Stimulated activated CD8-positive, alpha-beta memory T cell treated with anti-CD3 and anti-CD28 coated beads, Interleukin-15, amount 100 ng/mL, for 4 hours (primary cell): Measurements from ENCODE around the gene OR51D1.

Experiments used
- DNase-seq, 2 donors: peaks; one replicate each; pipeline ENCODE4 v3.0.0-alpha.2; 2020; ENCODE audit warnings: low read depth in 2 of 2

Gene OR51D1

DNA sequence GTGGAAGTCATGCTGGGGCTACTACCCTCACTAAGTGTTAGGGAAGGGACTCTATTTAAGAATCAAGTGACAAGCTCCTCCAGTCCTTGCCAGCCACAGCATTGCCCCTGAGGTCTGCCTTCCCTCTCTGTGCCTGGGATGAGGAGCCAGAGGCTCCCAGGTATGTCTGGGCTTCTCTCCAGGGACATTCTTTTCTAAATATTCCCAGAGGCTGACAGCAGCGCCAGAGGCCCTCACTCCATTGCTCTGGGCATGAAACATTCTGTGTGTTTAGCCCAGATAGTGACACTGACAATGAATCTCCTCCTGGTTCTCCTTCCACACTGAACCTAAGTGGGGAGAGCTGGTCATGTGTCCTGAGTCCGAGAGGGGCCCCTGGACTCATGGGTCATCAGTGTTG, 8.7 kb downstream of the OR51D1 start:
- DNase-seq, result no peak

DNA sequence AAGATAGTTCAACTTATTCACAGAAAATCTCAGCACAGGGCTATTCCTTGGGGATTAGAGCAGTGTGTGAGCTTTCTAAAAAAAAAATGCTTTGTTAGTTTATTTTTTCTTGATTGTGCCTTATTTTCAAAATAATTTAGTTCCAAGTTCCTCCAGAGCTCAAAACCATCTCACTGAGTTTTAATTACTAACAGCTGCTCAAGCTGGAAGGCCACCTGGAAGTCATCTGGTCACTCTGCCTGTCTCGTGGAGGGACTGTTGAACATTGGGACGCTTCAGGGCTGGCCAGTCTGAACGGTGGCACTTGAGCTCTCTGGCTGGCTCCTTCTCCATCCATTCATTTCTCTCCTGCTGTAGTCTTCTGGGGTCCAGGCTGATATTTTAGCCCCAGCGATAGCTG, 10.5 kb downstream of the OR51D1 start:
- DNase-seq, result no peak

DNA sequence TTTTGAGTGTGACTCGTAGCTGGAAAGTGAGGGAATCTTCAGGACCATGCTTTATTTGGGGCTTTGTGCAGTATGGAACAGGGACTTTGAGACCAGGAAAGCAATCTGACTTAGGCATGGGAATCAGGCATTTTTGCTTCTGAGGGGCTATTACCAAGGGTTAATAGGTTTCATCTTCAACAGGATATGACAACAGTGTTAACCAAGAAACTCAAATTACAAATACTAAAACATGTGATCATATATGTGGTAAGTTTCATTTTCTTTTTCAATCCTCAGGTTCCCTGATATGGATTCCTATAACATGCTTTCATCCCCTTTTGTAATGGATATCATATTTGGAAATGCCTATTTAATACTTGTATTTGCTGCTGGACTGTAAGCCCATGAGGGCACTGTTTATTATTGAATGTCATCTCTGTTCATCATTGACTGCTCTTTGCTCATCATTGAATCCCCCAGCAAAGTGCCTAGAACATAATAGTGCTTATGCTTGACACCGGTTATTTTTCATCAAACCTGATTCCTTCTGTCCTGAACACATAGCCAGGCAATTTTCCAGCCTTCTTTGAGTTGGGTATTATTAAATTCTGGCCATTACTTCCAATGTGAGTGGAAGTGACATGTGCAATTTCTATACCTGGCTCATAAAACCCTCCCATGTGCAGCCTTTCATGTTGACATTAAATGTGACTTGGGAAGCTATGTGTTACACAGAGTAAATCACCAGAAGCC, 17.5 kb downstream of the OR51D1 start:
- DNase-seq, result no peak

DNA sequence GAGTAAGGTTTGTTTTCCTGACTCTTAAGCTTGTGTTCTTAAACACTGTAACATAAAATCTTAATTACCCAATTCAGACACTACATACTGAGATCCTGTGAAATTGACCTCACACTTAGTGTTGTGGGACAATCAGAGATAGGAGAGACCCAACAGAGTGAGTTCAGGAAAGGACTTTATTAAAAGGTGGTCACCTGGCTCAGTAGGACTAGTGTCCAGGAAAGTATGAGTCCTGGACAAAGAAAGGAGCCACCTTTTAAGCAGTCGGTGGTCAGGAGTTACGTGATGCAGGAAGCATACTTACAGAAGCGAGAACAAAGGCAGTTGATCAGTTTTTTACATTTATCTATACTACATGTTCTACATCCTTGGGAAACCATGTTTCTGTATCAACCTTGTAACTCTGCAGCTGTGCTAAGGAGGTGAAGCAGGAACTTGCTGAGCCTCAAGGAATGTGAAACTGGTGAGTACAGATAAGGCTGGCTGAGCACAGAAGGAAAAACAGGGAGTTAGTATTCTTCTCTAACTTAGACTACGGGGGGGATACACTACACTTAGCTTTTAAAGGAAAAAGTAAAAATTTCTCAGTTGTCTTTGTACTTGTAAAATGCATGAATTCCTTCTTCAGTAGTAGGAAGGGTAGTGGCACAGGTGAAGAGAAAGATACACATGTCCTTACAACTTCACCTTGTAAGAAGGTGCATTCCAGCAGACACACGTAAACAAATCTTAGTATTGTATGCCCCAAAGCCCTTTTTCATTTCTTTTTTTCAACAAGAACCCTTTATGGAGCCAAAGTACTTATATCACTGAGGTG, 21.6 kb downstream of the OR51D1 start:
- DNase-seq, result no peak

DNA sequence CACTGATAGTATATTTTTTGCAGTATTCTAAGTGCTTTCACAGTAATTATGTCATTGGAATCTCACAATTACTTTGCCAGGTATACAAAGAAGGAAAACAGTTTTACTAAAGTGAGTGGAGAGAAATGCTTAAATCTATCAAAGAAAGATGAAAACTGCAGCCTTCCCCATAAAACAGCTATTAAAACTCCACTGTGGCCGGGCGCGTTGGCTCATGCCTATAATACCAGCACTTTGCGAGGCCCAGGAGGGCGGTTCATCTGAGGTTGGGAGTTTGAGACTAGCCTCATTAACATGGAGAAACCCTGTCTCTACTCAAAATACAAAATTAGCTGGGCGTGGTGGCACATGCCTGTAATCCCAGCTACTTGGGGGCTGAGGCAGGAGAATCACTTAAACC, 25.6 kb downstream of the OR51D1 start:
- DNase-seq, result no peak

DNA sequence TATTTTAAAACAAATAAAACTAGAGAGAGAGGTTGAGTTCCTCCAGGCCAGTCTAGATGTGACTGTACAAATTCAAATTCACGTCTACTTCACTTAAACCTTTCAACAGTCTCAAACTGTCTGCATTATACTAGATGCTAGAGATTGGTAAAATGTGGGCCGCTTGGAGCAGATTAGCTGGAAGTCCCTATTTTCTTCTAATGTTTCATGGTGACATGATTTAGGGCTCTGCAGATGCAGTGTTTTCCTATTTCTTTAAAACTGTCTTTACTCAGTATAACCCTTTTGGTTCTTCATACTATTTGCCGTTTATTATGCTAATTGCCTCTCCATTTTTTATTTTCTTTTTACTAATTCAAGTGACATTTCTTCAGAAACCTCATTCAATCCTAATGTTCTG, 26.9 kb downstream of the OR51D1 start:
- no peak for DNase-seq

DNA sequence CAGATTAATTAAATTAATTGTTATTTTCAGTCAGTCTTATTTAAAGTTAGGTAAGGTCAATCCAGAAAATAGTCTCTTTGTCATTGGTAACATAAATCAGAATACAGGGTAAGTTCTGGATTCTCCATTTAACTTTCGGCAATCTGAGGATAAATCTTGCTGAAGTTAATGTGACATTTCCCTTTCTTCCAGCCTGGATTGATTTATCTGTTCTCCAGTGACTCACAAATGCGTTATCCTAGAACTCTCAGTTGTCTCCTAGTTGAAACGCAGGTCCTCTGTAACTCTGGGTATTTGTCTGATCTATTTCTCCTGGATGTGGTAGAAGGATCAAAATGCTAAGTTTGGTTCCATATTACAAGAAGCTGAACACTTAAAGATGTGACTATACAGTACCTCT, 27.5 kb downstream of the OR51D1 start:
- DNase-seq, result no peak

DNA sequence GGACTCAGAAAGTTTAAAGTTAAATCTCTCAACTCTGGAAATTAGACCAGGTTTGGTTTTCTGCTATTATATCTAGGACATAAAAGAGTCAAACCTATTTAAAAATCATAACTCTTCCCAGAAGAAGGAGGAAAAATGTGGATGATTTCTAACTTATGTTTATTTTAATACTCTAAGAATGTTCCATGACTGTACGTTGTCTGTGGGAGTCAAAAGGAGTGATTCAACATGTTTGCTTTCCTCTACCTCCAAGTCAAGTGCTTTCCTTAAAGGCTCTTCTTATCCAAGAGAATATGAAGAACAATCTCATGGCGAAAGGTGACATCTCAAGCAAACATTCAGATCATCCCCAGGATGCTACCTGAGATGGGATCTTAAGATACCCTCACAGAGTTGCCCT, 28.1 kb downstream of the OR51D1 start:
- no peak for DNase-seq

DNA sequence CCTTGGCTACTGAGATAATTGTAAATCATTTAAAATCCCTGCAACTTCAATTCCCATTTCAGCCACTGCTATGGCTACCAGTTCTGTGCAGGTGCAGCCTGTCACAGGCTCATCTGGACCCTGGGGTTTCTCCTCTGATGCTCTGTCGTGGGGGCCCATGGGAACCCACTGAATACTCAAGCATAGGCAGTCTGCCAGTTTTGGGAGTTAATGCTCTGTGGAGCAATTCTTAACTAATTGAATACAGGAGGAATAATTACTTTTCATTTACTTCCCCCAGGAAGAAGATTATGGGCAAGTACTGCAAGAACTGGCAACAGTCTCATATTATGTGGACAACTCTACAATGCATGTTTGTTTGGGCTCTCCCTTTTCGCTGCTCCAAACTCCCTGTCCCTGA, 34.5 kb downstream of the OR51D1 start:
- no peak for DNase-seq

DNA sequence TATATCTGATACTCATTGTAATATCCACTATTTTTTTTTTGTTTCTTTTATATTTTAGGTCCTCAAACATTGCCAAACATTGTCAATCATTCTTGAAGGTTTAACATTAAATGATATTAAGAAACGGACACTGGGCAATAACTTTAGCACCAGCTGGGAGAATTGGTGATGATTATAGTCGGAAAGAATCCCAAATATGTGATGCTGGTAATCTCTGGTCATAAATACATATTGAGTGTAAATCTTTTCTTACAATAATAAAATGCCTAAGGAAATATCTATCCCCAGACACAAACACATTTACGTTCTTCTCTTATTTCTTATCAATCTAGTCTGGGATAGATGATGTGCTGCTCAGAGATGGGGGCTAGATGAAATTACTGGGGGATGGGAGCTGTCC, 35.2 kb downstream of the OR51D1 start:
- DNase-seq, result no peak

DNA sequence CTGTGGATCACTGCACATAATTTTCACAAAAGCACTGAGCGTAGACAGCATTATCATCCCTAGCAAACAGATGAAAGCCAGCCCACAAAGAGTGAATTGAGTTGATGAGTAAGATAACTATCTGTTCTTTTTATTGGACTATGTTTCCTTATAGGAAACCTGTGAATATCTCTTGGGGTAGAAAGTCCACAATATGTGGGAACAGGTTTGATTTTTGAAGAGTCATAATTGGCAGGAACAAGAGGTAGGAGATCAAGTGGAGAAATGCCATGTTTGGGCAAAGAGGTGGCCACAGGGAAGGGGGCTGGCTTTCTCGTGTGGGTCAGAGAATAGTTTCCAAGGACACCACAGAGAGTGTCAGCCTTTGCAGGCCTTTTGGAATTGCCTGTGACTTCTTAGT, 36.5 kb downstream of the OR51D1 start:
- DNase-seq, result no peak

DNA sequence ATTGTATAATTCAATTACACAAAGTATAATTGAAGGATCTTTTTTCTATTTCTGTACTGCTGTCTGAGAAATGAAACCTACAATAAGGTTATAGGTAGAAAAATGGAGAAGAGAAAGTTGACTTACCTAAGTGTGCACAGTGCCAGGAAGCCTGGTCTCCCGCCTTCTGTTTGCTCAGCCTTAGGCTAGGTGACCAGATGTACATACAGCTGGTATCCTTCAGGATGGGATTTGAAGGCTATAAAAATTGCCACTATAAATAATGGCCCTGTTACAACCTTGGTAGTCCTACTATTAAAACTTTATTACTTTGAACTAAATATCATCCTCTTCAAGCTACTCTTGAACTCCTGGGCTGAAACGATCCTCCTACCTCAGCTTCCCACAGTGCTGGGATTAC, 40.7 kb downstream of the OR51D1 start:
- DNase-seq, result no peak

DNA sequence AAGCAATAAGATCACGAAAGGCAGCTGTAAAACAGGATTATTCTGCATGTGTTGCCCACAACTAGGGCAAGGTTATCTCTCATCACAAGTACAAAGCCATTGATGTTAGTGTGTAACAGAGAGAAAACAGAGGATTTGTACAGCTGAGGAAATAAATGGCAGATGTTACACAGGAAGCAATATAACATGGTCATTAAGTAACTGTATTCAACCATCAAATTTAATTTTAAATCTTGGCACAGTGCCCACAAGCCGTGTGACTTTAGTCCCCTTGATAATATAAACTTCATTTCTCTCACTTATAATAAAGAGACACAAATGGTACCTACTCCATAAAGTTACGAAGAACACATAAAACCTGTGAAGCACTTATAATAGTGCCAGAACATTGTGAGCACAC, 43.1 kb downstream of the OR51D1 start:
- no peak for DNase-seq

DNA sequence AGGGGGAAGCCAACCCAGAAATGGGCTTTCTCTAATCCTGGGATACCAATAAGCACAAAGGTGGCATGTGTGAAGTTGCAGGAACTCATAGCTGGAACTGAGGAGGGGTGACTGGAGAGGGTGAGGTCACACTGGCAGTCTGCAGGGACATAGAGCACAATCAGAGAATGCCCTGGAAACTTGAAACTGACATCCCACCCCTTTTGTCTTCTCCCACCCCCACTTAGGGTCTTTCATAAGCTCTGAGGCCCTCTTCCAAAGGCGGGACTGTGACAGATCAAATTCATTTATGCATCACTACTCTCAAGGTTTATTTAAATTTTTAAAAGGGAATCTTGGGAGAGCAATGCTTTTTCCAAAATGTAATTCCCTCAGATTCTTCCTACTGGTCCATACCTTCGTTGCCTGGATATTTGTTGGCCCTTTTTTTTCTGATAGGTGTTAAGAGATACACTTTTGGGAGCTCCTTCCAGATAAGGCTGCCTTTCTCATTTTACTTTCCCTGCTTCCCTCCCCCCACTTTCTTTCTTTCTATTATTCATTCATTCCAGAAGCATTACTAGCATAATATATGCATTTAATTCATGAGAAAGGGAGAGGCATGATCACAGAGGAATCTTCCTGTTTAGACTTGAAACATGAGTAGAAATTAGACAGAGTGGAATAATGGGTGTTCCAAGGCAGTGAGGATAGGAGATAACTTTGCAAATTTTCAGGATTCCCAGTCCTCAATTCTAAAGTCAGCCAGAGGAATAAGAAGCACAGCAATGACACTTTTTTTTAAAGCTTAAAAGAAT, 45.5 kb downstream of the OR51D1 start:
- no peak for DNase-seq

DNA sequence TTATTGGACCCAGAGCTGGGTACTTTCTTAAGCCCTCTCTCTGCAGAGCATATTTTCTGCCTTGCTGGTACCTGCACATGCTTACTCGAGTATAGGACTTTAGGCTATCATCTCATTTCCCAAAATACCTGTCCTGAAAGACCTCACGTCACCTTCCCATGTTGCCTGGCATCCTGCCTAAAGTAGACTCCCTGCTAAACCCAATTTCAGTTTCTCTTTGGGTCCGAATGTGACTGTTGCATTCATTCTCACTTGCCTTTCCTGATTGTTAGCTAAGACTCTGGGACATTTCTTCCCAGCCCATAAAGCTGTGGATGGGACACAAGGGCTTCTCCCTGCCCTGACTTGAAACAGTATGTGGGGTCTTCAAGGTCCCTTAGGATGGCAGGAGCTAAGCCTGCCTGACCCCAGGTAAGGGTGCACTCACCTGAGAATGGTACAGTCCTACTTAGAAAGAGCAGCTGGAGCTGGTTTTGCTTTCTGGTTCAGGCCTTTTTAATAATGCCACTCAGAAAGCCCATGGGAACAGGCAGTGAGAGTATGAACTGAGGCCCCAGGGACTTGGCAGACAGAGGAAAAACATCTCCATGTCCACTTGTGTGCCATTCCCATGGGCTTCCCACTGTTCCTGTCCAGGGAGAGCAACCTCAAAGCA, 47.5 kb downstream of the OR51D1 start:
- DNase-seq, result no peak
